Activated CD4-positive, CD25-positive, alpha-beta regulatory T cell (primary cell): ENCODE data around the gene CDK15.
"Not testable (repeated sequence)": the region's sequence is repeated elsewhere in the genome, so short reads cannot be mapped to it uniquely, and the experiment has no call there.

Source experiments
- DNase-seq, 4 experiments: peaks; one replicate each; lab custom pipeline; 2025; lab: John Stamatoyannopoulos, UW

CDK15 gene

GRCh38 chr2:201790291-201790690, 16.0 kb upstream of the CDK15 start:
- no peak for DNase-seq

- no peak for DNase-seq
Measured at GRCh38 chr2:201790989-201791388, 15.3 kb upstream of the CDK15 start.

GRCh38 chr2:201793631-201794030, 12.7 kb upstream of the CDK15 start:
- no peak for DNase-seq

GRCh38 chr2:201794294-201794693, 12.0 kb upstream of the CDK15 start:
- DNase-seq = no peak

GRCh38 chr2:201795607-201796477, 10.5 kb upstream of the CDK15 start:
- DNase-seq = no peak

GRCh38 chr2:201796478-201796865, 9.9 kb upstream of the CDK15 start:
- no peak for DNase-seq

- DNase-seq = no peak
Measured at GRCh38 chr2:201797175-201797840, 9.0 kb upstream of the CDK15 start.

- DNase-seq = no peak
Measured at GRCh38 chr2:201798252-201798913, 8.0 kb upstream of the CDK15 start.

GRCh38 chr2:201798914-201799285, 7.4 kb upstream of the CDK15 start:
- DNase-seq = not testable (repeated sequence)

GRCh38 chr2:201807452-201807999, 1.2 kb downstream of the CDK15 start:
- DNase-seq = no peak

- DNase-seq = no peak
Measured at GRCh38 chr2:201808027-201808426, 1.7 kb downstream of the CDK15 start.

- DNase-seq = no peak
Measured at GRCh38 chr2:201809633-201810032, 3.3 kb downstream of the CDK15 start.

- not testable (repeated sequence) for DNase-seq
Measured at GRCh38 chr2:201810604-201811003, 4.3 kb downstream of the CDK15 start.

GRCh38 chr2:201813996-201814760, 7.8 kb downstream of the CDK15 start:
- no peak for DNase-seq

GRCh38 chr2:201816657-201817575, 10.6 kb downstream of the CDK15 start:
- no peak for DNase-seq

GRCh38 chr2:201820383-201821007, 14.2 kb downstream of the CDK15 start:
- DNase-seq = no peak

GRCh38 chr2:201821080-201821479, 14.7 kb downstream of the CDK15 start:
- DNase-seq = no peak

- DNase-seq = no peak
Measured at GRCh38 chr2:201824212-201824611, 17.9 kb downstream of the CDK15 start.

GRCh38 chr2:201827621-201828020, 21.3 kb downstream of the CDK15 start:
- DNase-seq = no peak

- DNase-seq = no peak
Measured at GRCh38 chr2:201828220-201828619, 21.9 kb downstream of the CDK15 start.
